Panc1 (cell line): ENCODE data around the gene ANO1. TPM values are rescaled to one million over a fixed set of nuclear protein-coding genes. Genes with fewer than 3 reads are reported as not detected.

ENCODE experiments used
- ATAC-seq: fragments of 200-7000 bp; cut with Tn5 transposase; 2 replicates; pipeline ENCODE4 v1.9.1; 2020; ENCODE audit warnings: mild to moderate bottlenecking, moderate library complexity
- BruUV-seq: library from RNA; stranded (reverse); fragments of 400-500 nt; replicated peaks from 2 replicates; lab custom pipeline; 2021; lab: Mats Ljungman, UMichigan
- CTCF ChIA-PET: fragments of 300-600 bp; sonication (Branson Sonifier 250); formaldehyde crosslinking; loops from one replicate; lab custom pipeline; 2022; ENCODE audit warnings: antibody characterized with exemption; lab: Charles Lee
- POLR2A ChIA-PET: fragments of 300-600 bp; sonication (Branson Sonifier 250); formaldehyde crosslinking; loops from one replicate; lab custom pipeline; 2022; ENCODE audit warnings: antibody characterized with exemption; lab: Charles Lee
- DNase-seq: peaks from one replicate; pipeline ENCODE4 v3.0.0-alpha.2; 2010; ENCODE audit warnings: low read depth, low spot score
- H3K27ac ChIP-seq: 2 replicates; pipeline ENCODE4 v1.5.1; 2011; ENCODE audit warnings: mild to moderate bottlenecking, low read length, inconsistent platforms
- H3K27me3 ChIP-seq: fragments of 200-500 bp; sonication (Bioruptor generic); 2 replicates; pipeline ENCODE4 v1.6.0; 2014; ENCODE audit warnings: low read length, inconsistent platforms; ENCODE audit not compliant: control insufficient read depth, insufficient read depth
- H3K36me3 ChIP-seq: fragments of 200-500 bp; sonication (Bioruptor generic); 2 replicates; pipeline ENCODE4 v1.5.1; 2014; ENCODE audit warnings: inconsistent platforms, mild to moderate bottlenecking, low read length, moderate library complexity; ENCODE audit not compliant: control insufficient read depth, insufficient read depth
- H3K4me1 ChIP-seq: 2 replicates; pipeline ENCODE4 v1.5.1; 2011; ENCODE audit warnings: inconsistent platforms, mild to moderate bottlenecking, low read length, moderate library complexity; ENCODE audit not compliant: control insufficient read depth, insufficient read depth
- H3K4me3 ChIP-seq, 2 experiments: 2 replicates each; pipeline ENCODE4 v1.5.1; 2011 to 2012; ENCODE audit warnings: low read depth in 2 of 2, low read length in 2 of 2, mild to moderate bottlenecking in 2 of 2, inconsistent platforms in 1 of 2, moderate library complexity in 1 of 2
- H3K9me3 ChIP-seq: fragments of 200-500 bp; sonication (Bioruptor generic); 2 replicates; pipeline ENCODE4 v1.5.1; 2014; ENCODE audit warnings: low read depth, mild to moderate bottlenecking, inconsistent platforms, low read length, moderate library complexity; ENCODE audit not compliant: control insufficient read depth, insufficient read depth
- POLR2AphosphoS5 ChIP-seq: IDR thresholded peaks from 2 replicates; pipeline ENCODE4 v1.6.1; 2012; ENCODE audit warnings: mild to moderate bottlenecking, low read depth, low read length, moderate library complexity
- REST ChIP-seq, 2 experiments: IDR thresholded peaks; 2 replicates each; pipeline ENCODE4 v1.6.1; 2011 to 2012; ENCODE audit warnings: low read depth in 2 of 2, control low read depth in 1 of 2, low read length in 1 of 2, mild to moderate bottlenecking in 1 of 2, moderate library complexity in 1 of 2; ENCODE audit not compliant: insufficient read depth in 1 of 2
- SIN3A ChIP-seq: IDR thresholded peaks from 2 replicates; pipeline ENCODE4 v1.6.1; 2012; ENCODE audit warnings: low read depth, mild to moderate bottlenecking, low read length, moderate library complexity, borderline replicate concordance; ENCODE audit not compliant: insufficient read depth
- TCF7L2 ChIP-seq: IDR thresholded peaks from 2 replicates; pipeline ENCODE4 v1.6.1; 2011; ENCODE audit warnings: mild to moderate bottlenecking, low read depth, low read length, inconsistent platforms
- in situ Hi-C: cut with HindIII; loops from 2 replicates; pipeline ENCODE4 v1.10.0; 2016; ENCODE audit warnings: low sequenced_read_pairs, low pct_unique_long_range_greater_than_20kb
- intact Hi-C: fragments of 100-400 bp; cut with micrococcal nuclease; formaldehyde crosslinking; loops from one replicate; pipeline ENCODE4 v1.10.0; 2022; ENCODE audit not compliant: unreplicated experiment
- total RNA-seq: library from RNA; stranded (reverse); gene quantifications from one replicate; pipeline ENCODE4 v1.2.1, GENCODE V29; 2021; ENCODE audit not compliant: unreplicated experiment
- TF ChIP-seq, protein P1 (sequence below): fragments of 450-650 bp; IDR thresholded peaks from 2 replicates; pipeline ENCODE4 v1.5.1; 2017; ENCODE audit warnings: mild to moderate bottlenecking

The ANO1 gene
- total RNA-seq, 1 experiment from 2014 or later = 2.3 TPM

DNA sequence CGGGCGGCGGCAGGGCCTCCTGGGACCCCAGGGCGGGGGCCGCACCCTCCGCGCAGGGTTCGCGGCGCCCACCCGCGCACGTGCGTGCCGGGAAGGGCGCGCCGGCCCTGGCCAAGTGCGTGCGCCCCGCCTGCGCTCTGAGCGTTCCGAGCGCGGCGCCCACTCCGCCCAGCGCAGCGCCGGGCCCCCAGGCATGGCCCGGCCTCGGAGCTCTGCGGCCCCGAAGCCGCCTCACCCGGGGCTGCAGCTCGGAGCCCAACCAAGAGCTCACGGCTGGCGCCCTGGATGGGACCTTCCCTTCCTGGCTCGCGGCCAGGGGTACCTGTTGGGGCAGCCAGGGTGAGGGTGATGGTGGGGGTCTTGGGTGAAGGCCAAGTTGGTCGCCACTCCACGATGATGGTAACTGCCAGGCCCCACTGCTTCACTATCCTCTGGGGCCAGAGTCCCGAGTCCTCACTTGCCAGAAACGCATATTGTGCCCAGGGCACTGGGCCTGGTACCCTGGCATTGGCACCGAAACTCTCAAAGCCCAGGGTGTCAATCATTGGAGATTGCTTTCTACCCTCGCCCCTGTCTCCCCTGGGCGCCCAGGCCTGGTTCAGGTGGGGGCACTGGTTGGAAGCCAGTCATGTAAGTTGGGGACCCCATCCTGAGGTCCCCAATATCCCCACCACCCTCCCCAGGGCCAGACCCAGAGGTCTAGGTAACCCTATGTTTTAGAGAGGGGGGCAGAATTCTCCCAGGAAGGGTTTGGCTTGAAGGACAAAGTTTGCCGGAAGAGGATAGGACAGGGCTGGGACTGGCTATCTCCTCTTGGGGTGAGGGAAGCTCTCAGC, 882 bp downstream of the ANO1 start:
- in situ Hi-C loops (no loop called here), intact Hi-C loops (no loop called here)
- H3K27ac ChIP-seq = no peak overlapping the region
- DNase-seq (no peak), ATAC-seq (peak; percentile 38)
- BruUV-seq = no TSS peak
- ChIA-PET CTCF (interaction anchor here (0.5 to 1.1 kb wide), 4 partner anchors 33 to 164 kb away, joined by 3 to 5 read pairs (median 4); no protein-coding TSS in a partner anchor), POLR2A (interaction anchor here (0.6 kb wide), 1 partner anchor 905 kb away, joined by 3 read pairs; no protein-coding TSS in a partner anchor)
- H3K4me3 ChIP-seq = peak overlapping the region in 1 of 2 experiments; percentile 21; a peak in 2 of 4 replicates
- H3K9me3 ChIP-seq = no peaks in the 10 kb centered on the region
- TF ChIP-seq TCF7L2 (no peak), SIN3A (no peak), POLR2AphosphoS5 (no peak), REST (IDR thresholded peaks at IDR 0.05; ENCODE audit: insufficient read depth in 1 of 2, low read depth in 2 of 2, low read length in 1 of 2) (no peak)
- TF ChIP-seq, protein P1, sequence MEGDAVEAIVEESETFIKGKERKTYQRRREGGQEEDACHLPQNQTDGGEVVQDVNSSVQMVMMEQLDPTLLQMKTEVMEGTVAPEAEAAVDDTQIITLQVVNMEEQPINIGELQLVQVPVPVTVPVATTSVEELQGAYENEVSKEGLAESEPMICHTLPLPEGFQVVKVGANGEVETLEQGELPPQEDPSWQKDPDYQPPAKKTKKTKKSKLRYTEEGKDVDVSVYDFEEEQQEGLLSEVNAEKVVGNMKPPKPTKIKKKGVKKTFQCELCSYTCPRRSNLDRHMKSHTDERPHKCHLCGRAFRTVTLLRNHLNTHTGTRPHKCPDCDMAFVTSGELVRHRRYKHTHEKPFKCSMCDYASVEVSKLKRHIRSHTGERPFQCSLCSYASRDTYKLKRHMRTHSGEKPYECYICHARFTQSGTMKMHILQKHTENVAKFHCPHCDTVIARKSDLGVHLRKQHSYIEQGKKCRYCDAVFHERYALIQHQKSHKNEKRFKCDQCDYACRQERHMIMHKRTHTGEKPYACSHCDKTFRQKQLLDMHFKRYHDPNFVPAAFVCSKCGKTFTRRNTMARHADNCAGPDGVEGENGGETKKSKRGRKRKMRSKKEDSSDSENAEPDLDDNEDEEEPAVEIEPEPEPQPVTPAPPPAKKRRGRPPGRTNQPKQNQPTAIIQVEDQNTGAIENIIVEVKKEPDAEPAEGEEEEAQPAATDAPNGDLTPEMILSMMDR = no peak
- H3K36me3 ChIP-seq = no peaks in the 10 kb centered on the region; the same call in 1 of the 2 replicates
- H3K27me3 ChIP-seq = peaks cover 18% of the 10 kb centered on the region
- no peaks in the 10 kb centered on the region for H3K4me1 ChIP-seq

- TF ChIP-seq SIN3A (no peak), TCF7L2 (no peak)
- Histone ChIP-seq H3K4me1 (no peaks in the 10 kb centered on the region), H3K36me3 (no peaks in the 10 kb centered on the region; the same call in 1 of the 2 replicates), H3K27me3 (peaks cover 18% of the 10 kb centered on the region), H3K4me3 (no peak overlapping the region), H3K9me3 (no peaks in the 10 kb centered on the region), H3K27ac (no peak overlapping the region)
- ChIA-PET CTCF (interaction anchor here (0.5 to 1.1 kb wide), 3 partner anchors 37 to 164 kb away, joined by 3 to 5 read pairs (median 4); no protein-coding TSS in a partner anchor), POLR2A (no interaction called here)
- 0 out of 2 replicates have a peak, but pooled peaks have one; percentile 20 for ATAC-seq
- BruUV-seq = no TSS peak
- intact Hi-C loops = loop anchor here (5.0 kb wide), 1 partner anchor 113 kb away; no protein-coding TSS in a partner anchor
- no peak for DNase-seq
- in situ Hi-C loops = no loop called here
These were observed 1.6 kb downstream of the ANO1 start for GRCh38 chr11:70079691-70080090.
